ENCODE results near the gene MAP1LC3C. TPM values are rescaled to one million over a fixed set of nuclear protein-coding genes. Genes with fewer than 3 reads are reported as not detected.

The MAP1LC3C gene
- not detected in 2 replicates for total RNA-seq

- intact Hi-C loops (cut with micrococcal nuclease): loop anchor here (1.0 kb wide), 1 partner anchor 103 kb away; no protein-coding TSS in a partner anchor
Observed at GRCh38 chr1:241999026-241999425, at the start of gene MAP1LC3C. Gene MAP1LC3C (minus strand): TSS chr1:241999098. CDS start chr1:241999008, 90 bp downstream.

GRCh38 chr1:242043165-242043564 lies 44.3 kb upstream of the MAP1LC3C start:
- intact Hi-C loops (cut with micrococcal nuclease): no loop called here

DNA sequence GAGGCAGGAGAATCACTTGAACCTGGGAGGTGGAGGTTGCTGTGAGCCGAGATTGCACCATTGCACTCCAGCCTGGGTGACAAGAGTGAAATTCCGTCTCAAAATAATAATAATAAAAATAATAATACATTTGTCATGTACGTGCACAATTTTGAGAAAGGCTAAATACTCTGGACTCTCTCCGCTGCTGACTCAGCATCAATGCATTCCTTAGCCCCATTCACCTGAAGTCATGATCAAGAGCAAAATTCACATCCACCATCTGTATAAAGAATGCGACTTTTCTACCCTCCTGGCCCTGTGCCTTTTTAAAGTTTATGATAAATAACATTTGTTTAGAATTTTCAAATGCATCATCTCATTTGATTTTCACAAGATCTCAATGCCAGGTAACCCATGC lies 35.5 kb upstream of the MAP1LC3C start:
- intact Hi-C loops (cut with micrococcal nuclease): no loop called here

- intact Hi-C loops (cut with micrococcal nuclease): no loop called here
Observed at GRCh38 chr1:242033447-242033846, 34.5 kb upstream of the MAP1LC3C start.

DNA sequence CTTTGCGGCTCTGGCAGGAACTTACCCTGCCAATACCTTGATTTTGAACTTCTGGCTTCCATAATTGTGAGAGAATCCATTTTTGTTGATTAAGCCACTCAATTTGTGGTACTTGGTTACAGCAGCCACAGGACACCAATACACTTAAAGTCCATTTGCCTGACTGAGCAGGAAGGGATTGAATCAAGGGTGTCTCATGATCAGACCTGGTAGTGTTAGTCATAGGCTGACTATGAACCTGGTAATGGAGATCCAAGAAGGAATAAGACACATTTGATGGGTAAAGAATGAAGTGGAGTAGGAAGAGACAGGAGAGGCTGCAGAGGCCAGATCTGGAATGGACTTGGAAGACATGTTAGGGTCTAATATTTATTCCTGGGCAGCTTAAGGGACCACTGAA lies 31.2 kb upstream of the MAP1LC3C start:
- intact Hi-C loops (cut with micrococcal nuclease): no loop called here

DNA sequence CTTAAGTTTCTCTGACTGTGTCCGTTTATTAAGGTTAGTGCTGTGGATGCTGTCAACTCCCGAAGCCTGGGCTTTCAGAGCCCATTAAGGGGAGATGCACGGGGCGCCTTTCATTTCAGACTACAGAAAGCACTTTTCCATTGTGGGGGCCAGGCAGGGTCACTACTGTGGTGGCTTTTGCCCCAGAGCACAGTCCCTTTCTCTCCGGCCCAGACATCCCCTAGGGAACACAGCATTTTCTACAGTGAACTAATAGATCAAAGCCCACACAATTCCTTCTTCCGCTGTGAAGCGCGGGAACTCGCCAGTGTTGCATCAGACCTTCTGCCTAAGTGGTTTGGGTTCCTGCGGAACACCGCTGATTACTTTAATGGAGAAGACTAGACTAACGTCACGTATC lies 26.8 kb upstream of the MAP1LC3C start:
- intact Hi-C loops (cut with micrococcal nuclease): no loop called here

DNA sequence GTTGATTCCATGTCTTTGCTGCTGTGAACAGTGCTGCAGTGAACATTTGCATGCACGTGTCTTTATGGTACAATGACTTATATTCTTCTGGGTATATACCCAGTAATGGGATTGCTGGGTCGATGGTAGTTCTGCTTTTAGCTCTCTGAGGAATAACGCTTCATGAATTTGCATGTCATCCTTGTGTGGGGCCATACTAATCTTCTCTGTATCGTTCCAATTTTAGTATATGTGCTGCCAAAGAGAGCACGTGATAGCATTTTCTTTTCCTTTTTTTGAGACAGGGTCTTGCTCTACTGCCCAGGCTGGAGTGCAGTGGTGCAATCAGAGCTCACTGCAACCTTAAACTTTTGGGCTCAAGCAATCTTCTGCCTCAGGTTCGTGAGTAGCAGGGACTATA lies 24.9 kb upstream of the MAP1LC3C start:
- intact Hi-C loops (cut with micrococcal nuclease): no loop called here

DNA sequence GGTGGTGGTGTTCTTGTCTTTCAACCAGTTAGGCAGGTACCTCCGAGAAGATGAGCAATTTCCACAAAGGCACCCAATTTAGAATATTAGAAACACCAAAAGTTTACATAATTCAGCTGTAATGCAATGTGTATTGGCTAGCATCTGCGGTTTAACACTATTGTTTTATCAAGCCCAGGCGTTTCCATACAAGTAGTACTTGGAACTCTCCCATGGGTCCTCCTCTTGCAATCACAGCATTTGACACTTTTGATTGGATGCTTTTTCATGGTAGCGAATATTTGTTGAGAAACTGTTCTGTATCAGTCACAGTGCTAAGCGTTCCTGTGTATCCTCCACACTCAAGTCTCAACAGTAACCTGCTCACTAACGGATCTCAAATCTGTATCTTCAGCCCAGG lies 20.1 kb upstream of the MAP1LC3C start:
- intact Hi-C loops (cut with micrococcal nuclease): no loop called here

DNA sequence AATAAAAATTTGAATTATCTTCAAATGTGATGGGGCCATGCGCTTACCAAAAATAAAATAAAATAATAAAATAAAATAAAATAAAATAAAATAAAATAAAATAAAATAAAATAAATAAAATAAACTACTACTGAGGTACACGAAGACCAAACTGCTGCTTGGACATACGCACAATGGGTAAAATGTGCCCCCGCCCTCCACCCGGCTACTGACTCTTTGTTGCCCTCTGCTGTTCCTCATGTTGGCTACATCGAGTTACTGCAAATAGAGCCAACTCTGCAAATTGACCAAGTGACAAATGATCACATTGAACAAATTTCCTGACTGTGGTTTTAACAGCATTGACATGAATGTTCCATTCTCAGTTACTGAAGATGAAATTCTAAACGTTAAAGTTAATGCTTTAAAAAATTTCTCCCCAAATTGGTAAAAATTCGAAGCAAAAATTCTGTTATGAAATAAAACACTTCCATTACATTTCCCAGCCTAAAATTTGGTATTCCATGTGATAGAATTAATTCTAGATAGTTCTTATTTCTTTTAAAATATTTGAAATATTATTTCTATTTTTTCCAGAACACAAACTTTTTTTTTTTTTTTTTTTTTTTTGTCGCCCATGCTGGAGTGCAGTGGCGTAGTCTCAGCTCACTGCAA lies 18.8 kb upstream of the MAP1LC3C start:
- intact Hi-C loops (cut with micrococcal nuclease): loop anchor here (1.0 kb wide), 3 partner anchors 121 to 486 kb away; no protein-coding TSS in a partner anchor

DNA sequence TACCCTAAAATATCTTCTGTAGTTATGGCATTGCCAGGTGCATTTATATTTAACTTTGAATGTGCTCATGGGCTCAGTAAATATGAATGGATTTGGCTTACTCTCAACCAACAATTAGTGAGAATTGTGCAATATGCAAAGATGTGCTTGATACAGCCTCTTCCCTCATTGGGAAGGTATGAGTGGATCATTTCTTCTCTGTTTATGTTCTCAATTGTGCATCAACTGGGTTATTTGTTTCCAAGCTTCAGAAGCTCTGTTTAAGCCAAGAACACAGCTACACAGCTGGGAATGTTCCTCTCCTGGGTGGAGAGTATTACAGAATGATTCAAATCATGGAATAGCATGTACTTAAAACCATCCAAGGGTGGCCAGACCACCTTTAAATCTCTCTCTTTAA lies 17.6 kb upstream of the MAP1LC3C start:
- intact Hi-C loops (cut with micrococcal nuclease): no loop called here

DNA sequence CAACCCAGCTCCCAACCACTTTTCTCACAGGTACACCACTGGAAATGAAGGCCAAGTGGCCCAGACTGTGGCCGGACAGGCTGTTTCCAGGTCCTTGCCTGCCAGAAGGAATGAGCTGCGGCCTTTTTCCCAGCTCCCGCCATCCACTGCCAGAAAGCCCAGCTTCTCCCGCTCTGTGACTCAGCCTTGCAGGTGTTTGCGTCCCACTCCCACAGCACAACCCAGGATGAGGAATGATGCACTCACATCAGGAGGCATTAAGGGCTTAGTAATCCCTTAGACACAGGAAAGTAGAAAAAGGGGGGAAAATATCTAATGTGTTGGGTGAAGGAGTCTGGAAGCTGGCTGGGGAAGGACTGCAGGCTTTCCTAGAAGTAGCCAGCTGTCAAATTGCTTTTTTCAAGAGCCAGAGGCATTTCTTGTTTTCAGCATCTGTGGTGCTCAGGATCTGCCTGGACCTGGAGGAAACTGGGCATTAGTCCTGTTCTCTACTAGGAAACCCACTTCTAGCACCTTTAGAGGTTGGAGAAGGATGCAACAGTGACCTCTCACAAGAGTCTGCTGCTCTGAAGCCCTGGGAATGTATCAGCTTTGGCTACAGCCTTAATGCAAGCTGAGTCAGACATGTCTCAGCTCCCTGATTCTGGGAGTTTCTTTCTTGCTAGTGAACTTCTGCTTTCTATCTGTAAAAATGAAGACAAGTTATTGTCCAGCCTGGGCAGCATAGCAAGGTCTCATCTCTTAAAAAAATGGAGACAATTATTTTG lies 13.2 kb upstream of the MAP1LC3C start:
- intact Hi-C loops (cut with micrococcal nuclease): no loop called here

GRCh38 chr1:242008826-242009495 lies 10.1 kb upstream of the MAP1LC3C start:
- intact Hi-C loops (cut with micrococcal nuclease): no loop called here

DNA sequence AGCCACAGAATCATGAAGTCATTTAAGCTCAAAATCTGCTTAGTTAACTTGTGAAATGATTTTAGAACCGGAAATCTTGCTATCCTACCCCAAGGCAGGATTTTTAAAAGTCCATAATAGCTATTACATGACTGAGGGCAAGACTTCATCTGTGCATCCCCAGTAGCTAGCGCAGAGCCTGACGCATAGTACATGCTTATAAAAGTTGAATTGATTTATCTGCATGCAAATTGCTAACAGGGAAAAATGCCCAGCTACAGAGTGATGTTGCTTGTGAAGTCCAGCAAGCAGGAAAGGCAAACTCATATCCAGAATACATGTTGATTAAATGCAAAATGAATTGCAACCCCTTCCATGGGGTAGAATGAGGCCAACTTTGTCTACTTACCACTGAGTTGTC lies 8.1 kb upstream of the MAP1LC3C start:
- intact Hi-C loops (cut with micrococcal nuclease): no loop called here

DNA sequence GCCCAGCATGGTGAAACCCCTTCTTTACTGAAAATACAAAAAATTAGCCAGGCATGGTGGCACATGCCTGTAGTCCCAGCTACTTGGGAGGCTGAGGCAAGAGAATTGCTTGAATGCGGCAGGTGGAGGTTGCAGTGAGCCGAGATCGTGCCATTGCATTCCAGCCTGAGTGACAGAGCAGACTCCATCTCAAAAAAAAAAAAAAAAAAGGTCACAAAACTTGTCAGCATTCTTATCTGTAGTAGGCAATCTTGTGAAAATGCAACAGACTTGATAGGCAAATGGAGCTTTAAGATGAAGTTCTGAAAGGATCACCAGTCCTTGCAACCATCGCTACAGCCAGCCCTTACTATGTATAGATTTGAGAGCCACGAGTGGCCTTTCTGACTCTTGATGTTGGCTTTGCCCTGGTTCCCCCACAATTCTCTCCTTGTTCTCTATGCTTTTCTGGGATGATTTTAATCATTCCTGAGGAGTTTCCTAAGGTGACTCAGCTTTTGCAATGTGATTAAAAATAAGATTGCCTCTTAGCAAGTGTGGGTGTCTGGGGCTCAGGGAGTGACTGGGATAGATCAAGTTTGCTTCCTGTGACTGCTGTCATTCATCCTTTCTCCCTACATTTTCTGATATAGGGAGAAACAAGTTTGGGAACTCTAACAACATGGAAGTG lies 7.1 kb upstream of the MAP1LC3C start:
- intact Hi-C loops (cut with micrococcal nuclease): no loop called here

- intact Hi-C loops (cut with micrococcal nuclease): no loop called here
Observed at GRCh38 chr1:242004751-242005495, 6.0 kb upstream of the MAP1LC3C start.

- intact Hi-C loops (cut with micrococcal nuclease): no loop called here
Observed at GRCh38 chr1:242002510-242002909, 3.6 kb upstream of the MAP1LC3C start.

- intact Hi-C loops (cut with micrococcal nuclease): no loop called here
Observed at GRCh38 chr1:242002072-242002471, 3.2 kb upstream of the MAP1LC3C start.

GRCh38 chr1:242000434-242000833 lies 1.5 kb upstream of the MAP1LC3C start:
- intact Hi-C loops (cut with micrococcal nuclease): no loop called here

GRCh38 chr1:241998412-241998921 lies 431 bp downstream of the MAP1LC3C start:
- intact Hi-C loops (cut with micrococcal nuclease): loop anchor here (1.0 kb wide), 2 partner anchors 387 to 467 kb away; no protein-coding TSS in a partner anchor

DNA sequence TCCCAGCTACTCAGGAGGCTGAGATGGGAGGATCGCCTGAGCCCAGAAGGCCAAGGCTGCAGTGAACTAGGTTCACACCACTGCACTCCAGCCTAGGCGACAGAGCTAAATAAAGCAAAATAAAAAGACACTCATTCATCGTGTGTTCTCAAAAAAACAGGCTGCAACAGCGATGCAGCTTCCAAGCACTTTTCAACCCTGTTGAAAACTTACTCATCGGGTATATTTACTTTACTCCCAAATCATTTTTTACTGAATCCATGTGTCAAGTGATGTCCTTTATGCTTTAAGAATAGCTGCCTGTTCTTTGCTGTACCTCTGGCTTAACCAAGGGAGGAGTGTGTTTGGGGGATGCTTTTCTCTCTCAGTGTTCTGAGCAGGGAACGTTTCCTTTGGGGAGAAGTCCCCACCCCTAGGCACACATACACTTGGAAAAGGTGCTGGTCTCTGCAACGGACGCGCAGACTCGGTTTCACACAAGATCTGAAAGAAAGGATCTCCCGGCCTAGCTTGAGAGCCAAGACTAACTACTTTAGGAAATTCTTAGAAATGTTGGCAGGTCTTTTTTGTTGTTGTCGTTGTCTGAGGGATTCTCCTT lies 1.4 kb downstream of the MAP1LC3C start:
- intact Hi-C loops (cut with micrococcal nuclease): no loop called here
